OCI-LY3 (cell line): Measurements from ENCODE around the gene LZTFL1.

ENCODE experiments used
- EZH2phosphoT487 ChIP-seq: fragments of 200-600 bp; shearing (Covaris generic); IDR thresholded peaks from 2 replicates; pipeline ENCODE4 v1.6.1; 2018; ENCODE audit warnings: antibody characterized with exemption, mixed run types, low read depth
- TF ChIP-seq, protein P1 (sequence below): fragments of 200-600, 300-600 bp; sonication (generic); IDR thresholded peaks from 2 replicates; pipeline ENCODE4 v1.5.1; 2014; ENCODE audit warnings: antibody characterized with exemption, low read length, low read depth

DNA sequence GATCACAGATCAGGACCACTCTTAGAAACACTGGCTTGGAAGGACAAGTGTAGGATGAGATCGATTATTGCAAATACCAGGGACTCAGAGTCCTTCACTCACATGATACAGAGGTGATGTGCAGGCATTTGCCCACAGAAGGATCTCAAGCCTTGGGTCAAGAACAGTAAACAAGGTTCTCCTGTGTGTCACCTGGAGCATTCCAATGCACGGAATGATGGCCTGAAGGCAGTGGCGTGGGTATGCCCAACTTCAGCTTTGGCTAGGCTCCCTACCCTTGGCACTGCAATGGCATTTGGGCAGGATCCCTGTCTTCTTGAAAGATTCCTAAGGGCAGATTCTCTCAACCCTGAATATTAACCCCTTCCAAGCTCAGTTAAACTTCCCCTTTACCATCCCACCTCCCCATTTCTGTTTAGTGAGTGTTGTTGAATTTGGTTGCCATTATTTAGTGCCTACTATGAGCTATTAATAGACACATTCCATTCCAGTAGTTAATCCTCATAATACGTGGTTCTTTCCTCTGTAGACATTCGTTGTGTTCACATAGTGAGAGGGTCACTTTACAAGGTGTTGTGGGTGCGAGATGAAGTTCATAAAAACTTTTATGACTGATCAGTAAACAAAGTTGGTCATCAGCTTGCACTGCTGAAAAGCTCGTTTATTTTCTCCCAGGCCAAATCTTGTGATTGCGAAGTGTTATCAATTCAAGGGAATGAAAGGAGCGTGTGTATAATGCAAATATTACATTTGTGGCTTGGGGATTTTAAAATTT lies 1.1 kb upstream of the LZTFL1 start:
- TF ChIP-seq, protein P1, sequence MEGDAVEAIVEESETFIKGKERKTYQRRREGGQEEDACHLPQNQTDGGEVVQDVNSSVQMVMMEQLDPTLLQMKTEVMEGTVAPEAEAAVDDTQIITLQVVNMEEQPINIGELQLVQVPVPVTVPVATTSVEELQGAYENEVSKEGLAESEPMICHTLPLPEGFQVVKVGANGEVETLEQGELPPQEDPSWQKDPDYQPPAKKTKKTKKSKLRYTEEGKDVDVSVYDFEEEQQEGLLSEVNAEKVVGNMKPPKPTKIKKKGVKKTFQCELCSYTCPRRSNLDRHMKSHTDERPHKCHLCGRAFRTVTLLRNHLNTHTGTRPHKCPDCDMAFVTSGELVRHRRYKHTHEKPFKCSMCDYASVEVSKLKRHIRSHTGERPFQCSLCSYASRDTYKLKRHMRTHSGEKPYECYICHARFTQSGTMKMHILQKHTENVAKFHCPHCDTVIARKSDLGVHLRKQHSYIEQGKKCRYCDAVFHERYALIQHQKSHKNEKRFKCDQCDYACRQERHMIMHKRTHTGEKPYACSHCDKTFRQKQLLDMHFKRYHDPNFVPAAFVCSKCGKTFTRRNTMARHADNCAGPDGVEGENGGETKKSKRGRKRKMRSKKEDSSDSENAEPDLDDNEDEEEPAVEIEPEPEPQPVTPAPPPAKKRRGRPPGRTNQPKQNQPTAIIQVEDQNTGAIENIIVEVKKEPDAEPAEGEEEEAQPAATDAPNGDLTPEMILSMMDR, result no peak
- no peak for TF ChIP-seq EZH2phosphoT487
